HepG2 (cell line): Measurements from ENCODE around the gene CTDSP1. TPM values are rescaled to one million over a fixed set of nuclear protein-coding genes. Genes with fewer than 3 reads are reported as not detected.

ENCODE experiments used
- AGO2 ChIP-seq: fragments of 200-400 bp; formaldehyde crosslinking; optimal IDR thresholded peaks from 2 replicates; pipeline ENCODE3; 2017; ENCODE audit warnings: mild to moderate bottlenecking, low read depth, low read length, moderate library complexity
- GMEB2 ChIP-seq: IDR thresholded peaks from 2 replicates; pipeline ENCODE4 v1.6.1; 2016; ENCODE audit warnings: missing biosample characterization, missing genetic modification reagents, low read depth
- KDM2A ChIP-seq: sonication (generic); formaldehyde crosslinking; IDR thresholded peaks from 2 replicates; pipeline ENCODE4 v1.4.0; 2020; ENCODE audit warnings: low read depth, missing genetic modification reagents, borderline replicate concordance
- KDM4B ChIP-seq: sonication (generic); formaldehyde crosslinking; IDR thresholded peaks from 2 replicates; pipeline ENCODE4 v1.4.0; 2020; ENCODE audit warnings: missing genetic modification reagents
- MTF1 ChIP-seq: sonication (generic); formaldehyde crosslinking; IDR thresholded peaks from 2 replicates; pipeline ENCODE4 v1.5.0; 2020; ENCODE audit warnings: missing genetic modification reagents
- NFE2L1 ChIP-seq: sonication (generic); formaldehyde crosslinking; IDR thresholded peaks from 2 replicates; pipeline ENCODE4 v1.4.0; 2020; ENCODE audit warnings: missing genetic modification reagents, mild to moderate bottlenecking, borderline replicate concordance
- NFIC ChIP-seq: IDR thresholded peaks from 2 replicates; pipeline ENCODE4 v1.6.1; 2012; ENCODE audit warnings: mild to moderate bottlenecking, low read length, inconsistent platforms
- NR2C2 ChIP-seq: sonication (generic); formaldehyde crosslinking; IDR thresholded peaks from 2 replicates; pipeline ENCODE4 v1.4.0; 2020; ENCODE audit warnings: missing genetic modification reagents, mild to moderate bottlenecking, moderate library complexity, borderline replicate concordance
- PLSCR1 ChIP-seq: sonication (generic); formaldehyde crosslinking; IDR thresholded peaks from 2 replicates; pipeline ENCODE4 v1.5.0; 2020; ENCODE audit warnings: missing genetic modification reagents, mild to moderate bottlenecking, borderline replicate concordance
- RCOR2 ChIP-seq: IDR thresholded peaks from 2 replicates; pipeline ENCODE4 v1.6.1; 2016; ENCODE audit warnings: missing biosample characterization, missing genetic modification reagents
- REXO4 ChIP-seq: sonication (generic); formaldehyde crosslinking; IDR thresholded peaks from 2 replicates; pipeline ENCODE4 v1.8.0; 2022; ENCODE audit warnings: missing genetic modification reagents, mild to moderate bottlenecking, borderline replicate concordance
- SAP130 ChIP-seq: IDR thresholded peaks from 2 replicates; pipeline ENCODE4 v1.6.1; 2016; ENCODE audit warnings: low read depth
- SKI ChIP-seq: fragments of 450-650 bp; IDR thresholded peaks from one replicate; pipeline ENCODE4 v1.6.1; 2018; ENCODE audit warnings: mild to moderate bottlenecking; ENCODE audit not compliant: partially characterized antibody
- SRY ChIP-seq: sonication (generic); formaldehyde crosslinking; IDR thresholded peaks from 2 replicates; pipeline ENCODE4 v1.8.0; 2022; ENCODE audit warnings: mild to moderate bottlenecking, missing genetic modification reagents
- ZFYVE20 ChIP-seq: sonication (generic); formaldehyde crosslinking; IDR thresholded peaks from 2 replicates; pipeline ENCODE4 v1.8.0; 2023; ENCODE audit warnings: low read depth, mild to moderate bottlenecking, moderate library complexity, missing genetic modification reagents, borderline replicate concordance
- ZNF121 ChIP-seq: sonication (generic); formaldehyde crosslinking; IDR thresholded peaks from 2 replicates; pipeline ENCODE4 v1.5.0; 2020; ENCODE audit warnings: mild to moderate bottlenecking, missing genetic modification reagents
- ZNF329 ChIP-seq: sonication (generic); formaldehyde crosslinking; IDR thresholded peaks from 2 replicates; pipeline ENCODE4 v1.9.0; 2021; ENCODE audit warnings: low read depth, mild to moderate bottlenecking, missing genetic modification reagents
- ZNF574 ChIP-seq: sonication (generic); formaldehyde crosslinking; IDR thresholded peaks from 2 replicates; pipeline ENCODE4 v1.4.0; 2020; ENCODE audit warnings: missing genetic modification reagents
- ZNF777 ChIP-seq: sonication (generic); formaldehyde crosslinking; IDR thresholded peaks from 2 replicates; pipeline ENCODE4 v1.4.0; 2020; ENCODE audit warnings: missing genetic modification reagents
- ZNF781 ChIP-seq: sonication (generic); formaldehyde crosslinking; IDR thresholded peaks from 2 replicates; pipeline ENCODE4 v1.5.1; 2020; ENCODE audit warnings: borderline replicate concordance, mild to moderate bottlenecking, missing genetic modification reagents; ENCODE audit errors: not compliant biosample characterization
- ZSCAN9 ChIP-seq: IDR thresholded peaks from 2 replicates; pipeline ENCODE4 v1.6.1; 2016; ENCODE audit warnings: borderline replicate concordance
- polyA plus RNA-seq, 8 experiments: library from polyadenylated mRNA; depleted of rRNA in 3 of 8; stranded (reverse) in 7 of 8; unstranded in 1 of 8; fragments of >200 nt; fragmentation: Illumina TruSeq in 4 of 8; extraction: Trizol in 4 of 8; gene quantifications; 2 replicates each; pipeline versions ENCODE4 v1.2.1 to v1.2.3, GENCODE V29; 2011 to 2016; ENCODE audit warnings: low read depth in 4 of 8, missing spikeins in 1 of 8, mixed read lengths in 1 of 8; ENCODE audit not compliant: insufficient read depth in 1 of 8
- total RNA-seq, 5 experiments: library from RNA; depleted of rRNA; stranded (reverse); fragments of >200 nt; fragmentation: Illumina TruSeq; extraction: Trizol; gene quantifications; 2 replicates each; pipeline ENCODE4 v1.2.3, GENCODE V29; 2016; ENCODE audit warnings: low read depth in 1 of 5
- TF ChIP-seq, protein P1 (sequence below): sonication (generic); formaldehyde crosslinking; IDR thresholded peaks from 2 replicates; pipeline ENCODE4 v1.5.1; 2020; ENCODE audit warnings: missing genetic modification reagents, mild to moderate bottlenecking, borderline replicate concordance

Gene CTDSP1
- total and polyA plus RNA-seq, 2 of the 13 experiments (the other 11 are each of a cell fraction or from before 2014, with no cell fraction given): 91.0 to 268 TPM

GRCh38 chr2:218398437-218399390 is 954 bp upstream of the CTDSP1 start (continued):
- TF ChIP-seq ZNF574 (CRISPR knock-in tag) (peak; percentile 62; the same call in 1 of the 2 replicates), NR2C2 (CRISPR knock-in tag) (no peak; the same call in 1 of the 2 replicates), ZNF781 (CRISPR knock-in tag) (peak; percentile 93), KDM4B (CRISPR knock-in tag) (peak; percentile 45; the same call in 1 of the 2 replicates), ZSCAN9 (peak; percentile 12; the same call in 1 of the 2 replicates), ZNF777 (CRISPR knock-in tag) (0 out of 2 replicates have a peak, but pooled peaks have one; percentile 8), SRY (CRISPR knock-in tag) (0 out of 2 replicates have a peak, but pooled peaks have one; percentile 4), SAP130 (CRISPR knock-in tag) (0 out of 2 replicates have a peak, but pooled peaks have one; percentile 11), AGO2 (peak; percentile 99), SKI (peak; percentile 4), PLSCR1 (CRISPR knock-in tag) (0 out of 2 replicates have a peak, but pooled peaks have one; percentile 44), ZFYVE20 (0 out of 2 replicates have a peak, but pooled peaks have one; percentile 45), ZNF121 (CRISPR knock-in tag) (peak; percentile 59; the same call in 1 of the 2 replicates), KDM2A (CRISPR knock-in tag) (peak; percentile 1; the same call in 1 of the 2 replicates), NFIC (no peak), ZNF329 (CRISPR knock-in tag) (no peak), NFE2L1 (CRISPR knock-in tag) (0 out of 2 replicates have a peak, but pooled peaks have one; percentile 17), REXO4 (CRISPR knock-in tag) (no peak), RCOR2 (CRISPR knock-in tag) (no peak), MTF1 (0 out of 2 replicates have a peak, but pooled peaks have one; percentile 39), GMEB2 (no peak; the same call in 1 of the 2 replicates)
- TF ChIP-seq, protein P1, sequence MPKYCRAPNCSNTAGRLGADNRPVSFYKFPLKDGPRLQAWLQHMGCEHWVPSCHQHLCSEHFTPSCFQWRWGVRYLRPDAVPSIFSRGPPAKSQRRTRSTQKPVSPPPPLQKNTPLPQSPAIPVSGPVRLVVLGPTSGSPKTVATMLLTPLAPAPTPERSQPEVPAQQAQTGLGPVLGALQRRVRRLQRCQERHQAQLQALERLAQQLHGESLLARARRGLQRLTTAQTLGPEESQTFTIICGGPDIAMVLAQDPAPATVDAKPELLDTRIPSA (CRISPR knock-in tag): 0 out of 2 replicates have a peak, but pooled peaks have one; percentile 12
